Globus pallidus (tissue), 1 donor: ENCODE measurements around the gene CALCOCO1.
A peak's percentile ranks its signal among the peaks of the same experiment; 100 is the strongest.

ENCODE experiments used
- DNase-seq: peaks from one replicate; pipeline ENCODE4 v3.0.0-alpha.2; 2015; ENCODE audit warnings: low spot score

CALCOCO1 gene

GRCh38 chr12:53660041-53660440 is 67.2 kb downstream of the CALCOCO1 start:
- DNase-seq = no peak

DNA sequence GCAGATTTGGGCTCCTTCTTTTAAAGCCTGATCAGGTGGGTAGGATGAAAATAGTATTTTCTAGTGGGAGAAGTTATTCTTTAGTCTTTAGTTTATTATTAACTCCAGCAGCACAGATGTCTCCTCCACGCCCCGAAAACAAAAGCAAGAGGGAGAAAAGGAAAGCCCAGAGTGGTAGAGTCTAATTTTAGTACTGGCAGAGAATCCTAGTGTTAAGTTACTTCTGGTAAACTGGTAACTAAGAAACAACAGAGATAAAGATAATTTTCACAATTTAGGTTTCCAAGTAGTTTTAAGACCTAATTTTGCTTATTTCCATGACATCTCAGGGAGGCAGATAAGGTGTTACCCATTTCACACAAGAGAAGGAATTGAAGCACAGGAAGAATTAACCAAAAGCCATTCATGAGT is 67.7 kb downstream of the CALCOCO1 start:
- DNase-seq = no peak

DNA sequence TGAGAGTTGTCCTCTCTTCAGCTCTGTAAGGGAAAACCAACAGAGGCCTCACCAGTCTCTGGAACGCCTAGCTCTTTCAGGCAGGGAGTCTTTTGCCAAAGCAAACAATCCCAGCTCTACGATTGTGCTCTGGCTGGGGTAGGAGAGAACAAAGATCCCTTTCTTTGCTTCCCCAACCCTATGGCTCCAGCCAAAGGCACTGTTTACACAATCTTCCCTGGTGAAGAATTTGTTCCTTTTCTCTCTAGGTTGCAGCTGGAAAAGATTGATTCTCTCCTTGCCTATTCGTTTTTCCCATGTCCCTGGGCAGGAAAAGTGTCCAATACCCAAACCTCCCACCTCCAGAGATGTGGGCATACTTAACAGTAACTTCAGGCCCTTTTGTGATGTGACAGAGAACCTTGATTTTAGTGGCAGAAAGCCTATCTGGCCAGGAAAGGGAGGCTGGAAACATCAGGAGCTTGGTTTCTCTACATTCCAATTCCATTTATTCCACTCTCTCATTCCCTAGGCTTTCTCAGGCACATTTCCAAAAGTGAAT is 68.2 kb downstream of the CALCOCO1 start:
- DNase-seq = peak; percentile 97
